IMR-90 (cell line): ENCODE data around the gene EIF1AX. TPM values are rescaled to one million over a fixed set of nuclear protein-coding genes. Genes with fewer than 3 reads are reported as not detected.

ENCODE experiments used
- ATAC-seq: fragments of 200-7000 bp; cut with Tn5 transposase; 2 replicates; pipeline ENCODE4 v1.9.1; 2020; ENCODE audit warnings: low read depth, mild to moderate bottlenecking, moderate library complexity
- BruUV-seq: library from RNA; stranded (reverse); fragments of 400-500 nt; replicated peaks from 2 replicates; lab custom pipeline; 2021; lab: Mats Ljungman, UMichigan
- CTCF ChIA-PET: fragments of 300-600 bp; formaldehyde crosslinking; extraction: SDS; loops from one replicate; lab custom pipeline; 2021; ENCODE audit warnings: antibody characterized with exemption; lab: Yijun Ruan, JAX
- POLR2A ChIA-PET: fragments of 300-600 bp; sonication (Branson Sonifier 250); formaldehyde crosslinking; loops from one replicate; lab custom pipeline; 2022; ENCODE audit warnings: antibody characterized with exemption; ENCODE audit not compliant: unreplicated experiment; lab: Charles Lee
- DNase-seq: peaks from one replicate; pipeline ENCODE4 v3.0.0; 2013
- H2AFZ ChIP-seq: replicated peaks from 2 replicates; pipeline ENCODE3; 2013; ENCODE audit warnings: low read length, mild to moderate bottlenecking; ENCODE audit not compliant: poor library complexity
- H2AK5ac ChIP-seq: 2 replicates; pipeline ENCODE4 v1.6.1; 2013; ENCODE audit warnings: low read depth, low read length, inconsistent platforms
- H2AK9ac ChIP-seq: replicated peaks from 2 replicates; pipeline ENCODE3; 2013; ENCODE audit warnings: mild to moderate bottlenecking, low read depth, low read length, moderate library complexity; ENCODE audit not compliant: poor library complexity
- H2BK120ac ChIP-seq: 2 replicates; pipeline ENCODE4 v1.6.1; 2013; ENCODE audit warnings: low read depth, low read length, inconsistent platforms
- H2BK15ac ChIP-seq: 3 replicates; pipeline ENCODE4 v1.6.1; 2013; ENCODE audit warnings: low read depth, low read length, inconsistent platforms
- H2BK20ac ChIP-seq: 2 replicates; pipeline ENCODE4 v1.6.1; 2013; ENCODE audit warnings: low read depth, mild to moderate bottlenecking, inconsistent platforms, low read length, moderate library complexity
- H2BK5ac ChIP-seq: 2 replicates; pipeline ENCODE4 v1.6.1; 2013; ENCODE audit warnings: mild to moderate bottlenecking, low read depth, low read length, inconsistent platforms; ENCODE audit not compliant: poor library complexity, severe bottlenecking
- H3K14ac ChIP-seq: replicated peaks from 2 replicates; pipeline ENCODE4 v1.6.1; 2013; ENCODE audit warnings: low read depth, low read length, inconsistent platforms
- H3K18ac ChIP-seq: 2 replicates; pipeline ENCODE4 v1.6.1; 2013; ENCODE audit warnings: low read depth, low read length, control low read depth
- H3K23ac ChIP-seq: 2 replicates; pipeline ENCODE4 v1.6.1; 2013; ENCODE audit warnings: low read depth, low read length, inconsistent platforms
- H3K27ac ChIP-seq: 2 replicates; pipeline ENCODE4 v1.5.1; 2013; ENCODE audit warnings: mild to moderate bottlenecking, control low read depth, low read length; ENCODE audit not compliant: insufficient read depth
- H3K27me3 ChIP-seq: 2 replicates; pipeline ENCODE4 v1.6.1; 2013; ENCODE audit warnings: low read length; ENCODE audit not compliant: control insufficient read depth, insufficient read depth
- H3K36me3 ChIP-seq: 2 replicates; pipeline ENCODE4 v1.6.1; 2013; ENCODE audit warnings: low read length, mixed read lengths; ENCODE audit not compliant: control insufficient read depth, insufficient read depth
- H3K4ac ChIP-seq: 2 replicates; pipeline ENCODE4 v1.6.1; 2013; ENCODE audit warnings: low read depth, low read length, inconsistent platforms
- H3K4me1 ChIP-seq: 2 replicates; pipeline ENCODE4 v1.6.1; 2013; ENCODE audit warnings: low read length, mixed read lengths; ENCODE audit not compliant: control insufficient read depth, insufficient read depth
- H3K4me2 ChIP-seq: 2 replicates; pipeline ENCODE4 v1.6.1; 2013; ENCODE audit warnings: low read depth, mild to moderate bottlenecking, control low read depth, low read length, moderate library complexity
- H3K4me3 ChIP-seq: 2 replicates; pipeline ENCODE4 v1.5.1; 2013; ENCODE audit warnings: low read depth, mild to moderate bottlenecking, control low read depth, low read length, moderate library complexity; ENCODE audit not compliant: insufficient read depth
- H3K56ac ChIP-seq: 2 replicates; pipeline ENCODE4 v1.6.1; 2013; ENCODE audit warnings: low read length, inconsistent platforms; ENCODE audit not compliant: insufficient read depth; ENCODE audit errors: extremely low read depth
- H3K79me1 ChIP-seq, 2 experiments: 2 replicates each; pipeline ENCODE4 v1.6.1; 2013; ENCODE audit warnings: low read length in 2 of 2, inconsistent platforms in 1 of 2, low read depth in 1 of 2
- H3K9ac ChIP-seq: 2 replicates; pipeline ENCODE4 v1.6.1; 2013; ENCODE audit warnings: low read depth, low read length, control low read depth
- H3K9me1 ChIP-seq: 2 replicates; pipeline ENCODE4 v1.6.1; 2013; ENCODE audit warnings: low read length, inconsistent platforms; ENCODE audit not compliant: insufficient read depth
- H3K9me3 ChIP-seq: 2 replicates; pipeline ENCODE4 v1.6.1; 2013; ENCODE audit warnings: low read length; ENCODE audit not compliant: control insufficient read depth, insufficient read depth
- H4K20me1 ChIP-seq: 2 replicates; pipeline ENCODE4 v1.6.1; 2013; ENCODE audit warnings: low read length, inconsistent platforms; ENCODE audit not compliant: insufficient read depth
- H4K5ac ChIP-seq: 2 replicates; pipeline ENCODE4 v1.6.1; 2013; ENCODE audit warnings: mild to moderate bottlenecking, low read depth, low read length, control low read depth
- H4K8ac ChIP-seq, 2 experiments: 2 replicates each; pipeline ENCODE4 v1.6.1; 2013; ENCODE audit warnings: low read depth in 2 of 2, low read length in 2 of 2, control low read depth in 1 of 2, inconsistent platforms in 1 of 2
- H4K91ac ChIP-seq: 2 replicates; pipeline ENCODE4 v1.6.1; 2013; ENCODE audit warnings: low read depth, low read length, inconsistent platforms; ENCODE audit not compliant: insufficient read depth
- BHLHE40 ChIP-seq: fragments of 150-350 bp; IDR thresholded peaks from 2 replicates; pipeline ENCODE4 v1.6.1; 2016; ENCODE audit warnings: mild to moderate bottlenecking, low read depth, low read length
- CEBPB ChIP-seq: IDR thresholded peaks from 2 replicates; pipeline ENCODE4 v1.6.1; 2012; ENCODE audit warnings: low read depth, low read length, improper control_type of control experiment
- CHD1 ChIP-seq: IDR thresholded peaks from 2 replicates; pipeline ENCODE4 v1.6.1; 2012; ENCODE audit warnings: low read depth, low read length, improper control_type of control experiment
- FOS ChIP-seq: fragments of 150-350 bp; IDR thresholded peaks from 2 replicates; pipeline ENCODE4 v1.6.1; 2016; ENCODE audit warnings: low read depth, low read length
- MAZ ChIP-seq: IDR thresholded peaks from 2 replicates; pipeline ENCODE4 v1.6.1; 2012; ENCODE audit warnings: low read depth, mild to moderate bottlenecking, low read length, improper control_type of control experiment, moderate library complexity, borderline replicate concordance
- MXI1 ChIP-seq: IDR thresholded peaks from 2 replicates; pipeline ENCODE4 v1.6.1; 2012; ENCODE audit warnings: low read depth, mild to moderate bottlenecking, low read length, moderate library complexity, borderline replicate concordance
- POLR2A ChIP-seq: IDR thresholded peaks from 2 replicates; pipeline ENCODE4 v1.6.1; 2012; ENCODE audit warnings: mild to moderate bottlenecking, low read depth, low read length
- RAD21 ChIP-seq: IDR thresholded peaks from 2 replicates; pipeline ENCODE4 v1.6.1; 2012; ENCODE audit warnings: low read length, improper control_type of control experiment
- RCOR1 ChIP-seq: IDR thresholded peaks from 2 replicates; pipeline ENCODE4 v1.6.1; 2012; ENCODE audit warnings: mild to moderate bottlenecking, low read length, improper control_type of control experiment; ENCODE audit not compliant: insufficient replicate concordance
- RFX5 ChIP-seq: IDR thresholded peaks from 2 replicates; pipeline ENCODE4 v1.8.0; 2012; ENCODE audit warnings: low read depth, mild to moderate bottlenecking, low read length, moderate library complexity
- SMC3 ChIP-seq: fragments of 150-350 bp; IDR thresholded peaks from 2 replicates; pipeline ENCODE4 v1.6.1; 2016; ENCODE audit warnings: low read depth, mild to moderate bottlenecking, antibody characterized with exemption, low read length, moderate library complexity
- WGBS, 2 experiments: methylation state at CpG; one replicate each; pipeline versions ENCODE4 v1.1.5 to v1.1.7; 2013; ENCODE audit warnings: missing lambda C conversion rate in 2 of 2; ENCODE audit not compliant: insufficient read length in 1 of 2; ENCODE audit errors: extremely low coverage in 2 of 2; 5-methylcytosine and 5-hydroxymethylcytosine counted together
- dilution Hi-C: fragments of 300-500 bp; cut with HindIII; formaldehyde crosslinking; loops from one replicate; pipeline ENCODE4 v1.14.3; 2018; ENCODE audit warnings: low sequenced_read_pairs; ENCODE audit not compliant: unreplicated experiment
- in situ Hi-C: fragments of 300-500 bp; cut with MboI; formaldehyde crosslinking; loops from 3 replicates; pipeline ENCODE4 v1.14.3; 2019; ENCODE audit warnings: low sequenced_read_pairs, inconsistent platforms, mixed read lengths
- intact Hi-C: fragments of 100-400 bp; cut with micrococcal nuclease; formaldehyde crosslinking; loops from 2 replicates; pipeline ENCODE4 v1.10.0; 2022
- polyA plus RNA-seq, 3 experiments: library from polyadenylated mRNA; depleted of rRNA; stranded (reverse); fragments of >200 nt; gene quantifications; 2 replicates each; pipeline ENCODE4 v1.2.3, GENCODE V29; 2012; ENCODE audit warnings: low replicate concordance in 1 of 3
- total RNA-seq: library from RNA; depleted of rRNA; stranded (reverse); fragments of >200 nt; gene quantifications from 2 replicates; pipeline ENCODE4 v1.2.3, GENCODE V29; 2012
- TF ChIP-seq, protein P1 (sequence below): fragments of 150-350 bp; IDR thresholded peaks from 2 replicates; pipeline ENCODE4 v1.6.1; 2016; ENCODE audit warnings: low read depth, mild to moderate bottlenecking, low read length, moderate library complexity, borderline replicate concordance
- TF ChIP-seq, protein P2 (sequence below): fragments of 150-350 bp; IDR thresholded peaks from 2 replicates; pipeline ENCODE4 v1.6.1; 2017; ENCODE audit warnings: mild to moderate bottlenecking, antibody characterized with exemption, low read length, low read depth

EIF1AX gene
- total and polyA plus RNA-seq, 2 of the 4 experiments (the other 2 are of a cell fraction): 12.2 to 44.5 TPM

DNA sequence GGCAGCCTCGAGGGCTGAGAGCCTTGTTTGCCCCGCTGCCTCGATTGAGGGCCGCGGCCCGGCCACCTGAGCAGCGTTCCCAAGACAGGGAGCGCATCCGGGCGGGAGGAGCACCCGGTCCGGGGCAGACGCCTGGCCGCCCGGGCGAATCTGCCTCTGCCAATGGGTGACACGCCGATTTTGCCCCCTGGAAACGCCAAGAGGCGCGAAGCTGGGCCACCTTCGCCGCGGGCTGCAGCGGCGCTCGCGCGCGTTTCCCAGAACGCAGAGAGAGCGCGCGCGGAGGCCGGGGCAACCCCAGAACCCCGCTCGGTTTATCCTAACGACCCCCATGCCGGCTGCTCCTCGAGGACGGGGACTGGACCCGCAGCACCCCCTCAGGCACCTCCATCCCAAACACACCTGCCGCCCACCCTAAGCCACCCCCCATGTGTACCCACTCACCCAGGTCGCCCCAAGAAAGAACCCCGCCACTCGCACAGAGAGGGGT, 25.5 kb downstream of the EIF1AX start:
- Histone ChIP-seq H3K14ac (no peak overlapping the region), H2BK20ac (no peak overlapping the region), H3K4me1 (no peaks in the 10 kb centered on the region), H3K9ac (no peak overlapping the region), H3K27me3 (peaks cover 35% of the 10 kb centered on the region), H3K56ac (no peak overlapping the region), H2BK15ac (no peak overlapping the region), H3K4me2 (peak overlapping the region; percentile 10; the same call in 1 of the 2 replicates), H3K79me1 (no peaks in the 10 kb centered on the region), H2AK5ac (no peak overlapping the region), H2BK5ac (no peak overlapping the region), H3K4ac (no peak overlapping the region), H2AFZ (peak overlapping the region; percentile 56), H3K9me1 (no peaks in the 10 kb centered on the region), H2BK120ac (no peak overlapping the region), H4K20me1 (no peaks in the 10 kb centered on the region), H3K27ac (no peak overlapping the region), H4K5ac (no peak overlapping the region), H3K4me3 (no peak overlapping the region; the same call in 1 of the 2 replicates), H3K36me3 (no peaks in the 10 kb centered on the region), H2AK9ac (peak overlapping the region; percentile 9), H4K8ac (no peak overlapping the region), H3K18ac (no peak overlapping the region), H3K9me3 (peaks cover 8% of the 10 kb centered on the region; the same call in 1 of the 2 replicates), H4K91ac (no peak overlapping the region), H3K23ac (no peak overlapping the region)
- DNase-seq: no peak
- ATAC-seq: peak; percentile 40; the same call in 1 of the 2 replicates
- WGBS, 2 experiments: 31% methylated on average over 16 of the region's 47 CpGs; no CpG with 5 or more reads in 1 of the 2 experiments
- ChIA-PET POLR2A (no interaction called here), CTCF (no interaction called here)
- in situ Hi-C loops (loop anchor here (25.0 kb wide), 2 partner anchors 529 to 1729 kb away; no protein-coding TSS in a partner anchor), intact Hi-C loops (loop anchor here (5.0 kb wide), 1 partner anchor 124 kb away; the partner anchor contains the start of gene BCLAF3), dilution Hi-C loops (no loop called here)
- TF ChIP-seq, protein P1, sequence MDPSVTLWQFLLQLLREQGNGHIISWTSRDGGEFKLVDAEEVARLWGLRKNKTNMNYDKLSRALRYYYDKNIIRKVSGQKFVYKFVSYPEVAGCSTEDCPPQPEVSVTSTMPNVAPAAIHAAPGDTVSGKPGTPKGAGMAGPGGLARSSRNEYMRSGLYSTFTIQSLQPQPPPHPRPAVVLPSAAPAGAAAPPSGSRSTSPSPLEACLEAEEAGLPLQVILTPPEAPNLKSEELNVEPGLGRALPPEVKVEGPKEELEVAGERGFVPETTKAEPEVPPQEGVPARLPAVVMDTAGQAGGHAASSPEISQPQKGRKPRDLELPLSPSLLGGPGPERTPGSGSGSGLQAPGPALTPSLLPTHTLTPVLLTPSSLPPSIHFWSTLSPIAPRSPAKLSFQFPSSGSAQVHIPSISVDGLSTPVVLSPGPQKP: no peak
- TF ChIP-seq SMC3: no peak
- TF ChIP-seq, protein P2, sequence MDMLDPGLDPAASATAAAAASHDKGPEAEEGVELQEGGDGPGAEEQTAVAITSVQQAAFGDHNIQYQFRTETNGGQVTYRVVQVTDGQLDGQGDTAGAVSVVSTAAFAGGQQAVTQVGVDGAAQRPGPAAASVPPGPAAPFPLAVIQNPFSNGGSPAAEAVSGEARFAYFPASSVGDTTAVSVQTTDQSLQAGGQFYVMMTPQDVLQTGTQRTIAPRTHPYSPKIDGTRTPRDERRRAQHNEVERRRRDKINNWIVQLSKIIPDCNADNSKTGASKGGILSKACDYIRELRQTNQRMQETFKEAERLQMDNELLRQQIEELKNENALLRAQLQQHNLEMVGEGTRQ: no peak
- TF ChIP-seq POLR2A: no peak
- no peak for TF ChIP-seq RCOR1
- TF ChIP-seq BHLHE40: no peak
- TF ChIP-seq RAD21: no peak
- TF ChIP-seq RFX5: no peak
- TF ChIP-seq CHD1: no peak
- no peak for TF ChIP-seq FOS
- no peak for TF ChIP-seq CEBPB
- no peak for TF ChIP-seq MXI1
- TF ChIP-seq MAZ: no peak
- BruUV-seq: no TSS peak
